Loucy (cell line): ENCODE results near the gene ORMDL2.

Source experiments
- EZH2phosphoT487 ChIP-seq: fragments of 200-600 bp; IDR thresholded peaks from 2 replicates; pipeline ENCODE4 v1.6.1; 2018; ENCODE audit warnings: antibody characterized with exemption, mild to moderate bottlenecking, moderate library complexity, borderline replicate concordance
- TF ChIP-seq, protein P1 (sequence below): fragments of 200-600 bp; sonication (generic); conservative IDR thresholded peaks from 2 replicates; pipeline ENCODE4 v1.5.1; 2014; ENCODE audit warnings: mild to moderate bottlenecking, antibody characterized with exemption, low read length

DNA sequence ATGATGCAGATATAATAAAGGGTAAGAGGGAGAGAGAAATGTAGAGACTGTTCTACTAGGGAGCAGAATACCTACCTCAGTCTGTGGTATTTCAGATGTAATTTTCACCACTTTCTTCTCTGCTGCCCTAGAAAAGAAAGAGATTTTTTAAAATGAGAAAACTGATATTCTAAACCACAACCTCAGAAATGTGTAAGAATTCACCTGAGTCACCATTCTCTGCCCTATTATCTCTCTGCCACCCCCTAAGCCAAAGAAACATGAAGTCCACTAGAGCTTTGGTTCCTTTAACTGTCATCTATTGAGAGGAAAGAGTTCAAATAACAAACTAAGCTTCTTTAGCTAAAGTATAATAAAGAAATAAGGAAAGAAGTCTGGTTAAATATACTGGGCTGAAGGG is 21.9 kb upstream of the ORMDL2 start:
- TF ChIP-seq, protein P1, sequence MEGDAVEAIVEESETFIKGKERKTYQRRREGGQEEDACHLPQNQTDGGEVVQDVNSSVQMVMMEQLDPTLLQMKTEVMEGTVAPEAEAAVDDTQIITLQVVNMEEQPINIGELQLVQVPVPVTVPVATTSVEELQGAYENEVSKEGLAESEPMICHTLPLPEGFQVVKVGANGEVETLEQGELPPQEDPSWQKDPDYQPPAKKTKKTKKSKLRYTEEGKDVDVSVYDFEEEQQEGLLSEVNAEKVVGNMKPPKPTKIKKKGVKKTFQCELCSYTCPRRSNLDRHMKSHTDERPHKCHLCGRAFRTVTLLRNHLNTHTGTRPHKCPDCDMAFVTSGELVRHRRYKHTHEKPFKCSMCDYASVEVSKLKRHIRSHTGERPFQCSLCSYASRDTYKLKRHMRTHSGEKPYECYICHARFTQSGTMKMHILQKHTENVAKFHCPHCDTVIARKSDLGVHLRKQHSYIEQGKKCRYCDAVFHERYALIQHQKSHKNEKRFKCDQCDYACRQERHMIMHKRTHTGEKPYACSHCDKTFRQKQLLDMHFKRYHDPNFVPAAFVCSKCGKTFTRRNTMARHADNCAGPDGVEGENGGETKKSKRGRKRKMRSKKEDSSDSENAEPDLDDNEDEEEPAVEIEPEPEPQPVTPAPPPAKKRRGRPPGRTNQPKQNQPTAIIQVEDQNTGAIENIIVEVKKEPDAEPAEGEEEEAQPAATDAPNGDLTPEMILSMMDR: no peak
- TF ChIP-seq EZH2phosphoT487: no peak
